GM08714 (cell line): ENCODE results near the gene KIRREL3.

ENCODE experiments used
- H3K4me3 ChIP-seq: fragments of 200-500 bp; sonication (Bioruptor generic); 2 replicates; pipeline ENCODE4 v1.5.1; 2014; ENCODE audit warnings: mild to moderate bottlenecking, low read length, inconsistent platforms
- ZNF274 ChIP-seq: IDR thresholded peaks from 2 replicates; pipeline ENCODE4 v1.6.1; 2012; ENCODE audit warnings: mild to moderate bottlenecking, low read depth, low read length

The KIRREL3 gene

GRCh38 chr11:127000291-127000968 is at the start of gene KIRREL3:
Gene KIRREL3, minus strand, starts transcription at chr11:127000770.
- no peak within 1 kb of the TSS for H3K4me3 ChIP-seq
- no peak for TF ChIP-seq ZNF274

- no peak overlapping the region for H3K4me3 ChIP-seq
- TF ChIP-seq ZNF274 = no peak
Observed at GRCh38 chr11:127050186-127050585, 49.6 kb upstream of the KIRREL3 start.

- no peak overlapping the region for H3K4me3 ChIP-seq
- TF ChIP-seq ZNF274 = no peak
Observed at GRCh38 chr11:127049486-127049885, 48.9 kb upstream of the KIRREL3 start.

- no peak overlapping the region for H3K4me3 ChIP-seq
- no peak for TF ChIP-seq ZNF274
Observed at GRCh38 chr11:127044535-127044934, 44.0 kb upstream of the KIRREL3 start.

- TF ChIP-seq ZNF274 = no peak
Observed at GRCh38 chr11:127042445-127042844, 41.9 kb upstream of the KIRREL3 start.

GRCh38 chr11:127039591-127039990 is 39.0 kb upstream of the KIRREL3 start:
- no peak for TF ChIP-seq ZNF274
- no peak overlapping the region for H3K4me3 ChIP-seq

More at GRCh38 chr11:127042445-127042844, 41.9 kb upstream of the KIRREL3 start:
- no peak overlapping the region for H3K4me3 ChIP-seq

- no peak for TF ChIP-seq ZNF274
Observed at GRCh38 chr11:127037596-127037995, 37.0 kb upstream of the KIRREL3 start.

GRCh38 chr11:127037001-127037400 is 36.4 kb upstream of the KIRREL3 start:
- no peak overlapping the region for H3K4me3 ChIP-seq
- no peak for TF ChIP-seq ZNF274

More at GRCh38 chr11:127037596-127037995, 37.0 kb upstream of the KIRREL3 start:
- H3K4me3 ChIP-seq = no peak overlapping the region

- H3K4me3 ChIP-seq = no peak overlapping the region
- no peak for TF ChIP-seq ZNF274
Observed at GRCh38 chr11:127035824-127036223, 35.3 kb upstream of the KIRREL3 start.

- no peak overlapping the region for H3K4me3 ChIP-seq
- no peak for TF ChIP-seq ZNF274
Observed at GRCh38 chr11:127034973-127035372, 34.4 kb upstream of the KIRREL3 start.

GRCh38 chr11:127028648-127029047 is 28.1 kb upstream of the KIRREL3 start:
- no peak for TF ChIP-seq ZNF274
- H3K4me3 ChIP-seq = no peak overlapping the region

GRCh38 chr11:127027789-127028188 is 27.2 kb upstream of the KIRREL3 start:
- H3K4me3 ChIP-seq = no peak overlapping the region
- no peak for TF ChIP-seq ZNF274

- no peak overlapping the region for H3K4me3 ChIP-seq
- TF ChIP-seq ZNF274 = no peak
Observed at GRCh38 chr11:127027000-127027399, 26.4 kb upstream of the KIRREL3 start.

GRCh38 chr11:127023991-127024390 is 23.4 kb upstream of the KIRREL3 start:
- no peak for TF ChIP-seq ZNF274

GRCh38 chr11:127018683-127019279 is 18.2 kb upstream of the KIRREL3 start:
- TF ChIP-seq ZNF274 = no peak
- H3K4me3 ChIP-seq = no peak overlapping the region

More at GRCh38 chr11:127023991-127024390, 23.4 kb upstream of the KIRREL3 start:
- H3K4me3 ChIP-seq = no peak overlapping the region
